ENCODE measurements around the gene SEH1L.
"Not testable (repeated sequence)": the region's sequence is repeated elsewhere in the genome, so short reads cannot be mapped to it uniquely, and the experiment has no call there.

The SEH1L gene

GRCh38 chr18:12947285-12948049 lies at the start of gene SEH1L:
Gene SEH1L (plus strand): TSS chr18:12948011. CDS start chr18:12948122, 111 bp downstream.
- peak; percentile 87 for DNase-seq

DNA sequence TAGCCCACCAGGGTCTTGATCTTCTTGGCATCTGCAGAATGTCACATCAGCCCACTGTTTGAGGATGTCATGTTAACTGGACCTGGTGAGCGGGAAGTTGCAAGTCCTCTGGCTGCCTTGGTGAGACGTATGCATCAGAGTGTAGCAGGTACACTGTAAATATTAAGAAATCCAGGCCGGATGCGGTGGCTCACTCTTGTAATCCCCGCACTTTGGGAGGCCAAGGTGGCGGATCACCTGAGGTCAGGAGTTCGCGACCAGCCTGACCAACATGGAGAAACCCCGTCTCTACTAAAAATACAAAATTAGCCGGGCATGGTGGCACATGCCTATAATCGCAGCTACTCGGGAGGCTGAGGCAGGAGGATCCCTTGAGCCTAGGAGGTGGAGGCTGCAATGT lies 46.6 kb upstream of the SEH1L start:
- not testable (repeated sequence) for DNase-seq

GRCh38 chr18:12904012-12904516 lies 43.7 kb upstream of the SEH1L start:
- no peak for DNase-seq

DNA sequence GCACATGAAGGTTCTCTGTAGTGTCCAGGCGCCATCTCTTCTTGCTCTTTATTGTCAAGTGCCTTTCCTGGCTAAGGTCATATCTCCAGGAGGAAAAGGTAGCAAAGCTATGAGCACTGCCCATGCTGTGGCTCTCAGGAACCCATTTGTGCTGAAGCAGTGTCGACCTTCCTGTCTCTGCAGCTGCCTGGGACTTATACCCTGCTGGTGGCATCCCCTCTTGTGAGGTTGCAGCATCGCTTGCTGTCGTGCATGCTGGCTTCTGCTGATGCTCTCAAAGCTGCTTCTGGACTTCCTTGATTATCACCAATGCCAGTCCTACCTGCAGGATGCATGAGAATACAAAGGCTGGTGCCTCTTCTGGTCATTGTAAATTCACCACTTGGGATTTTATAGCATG lies 41.7 kb upstream of the SEH1L start:
- DNase-seq: no peak

DNA sequence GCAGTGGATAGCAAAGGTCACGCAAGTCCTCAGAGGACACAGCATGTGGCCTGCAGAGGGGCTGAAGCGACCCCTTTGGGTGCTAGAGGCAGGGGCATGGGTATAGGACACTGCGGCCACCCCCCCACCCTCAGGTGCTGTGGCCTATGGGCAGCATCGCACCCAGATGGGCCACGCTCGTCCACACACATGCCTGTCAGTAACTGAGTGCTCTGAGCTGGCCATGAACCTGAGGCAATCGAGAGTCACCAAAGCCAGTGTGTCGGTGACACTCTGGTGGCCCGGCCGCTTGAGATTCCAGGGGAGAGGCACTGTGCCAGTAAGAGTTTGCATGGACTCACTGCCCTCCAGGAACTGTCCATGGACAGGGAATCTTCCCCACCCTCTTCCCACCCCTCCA lies 41.0 kb upstream of the SEH1L start:
- DNase-seq: no peak

- DNase-seq: no peak
Measured at GRCh38 chr18:12907258-12907925, 40.4 kb upstream of the SEH1L start.

DNA sequence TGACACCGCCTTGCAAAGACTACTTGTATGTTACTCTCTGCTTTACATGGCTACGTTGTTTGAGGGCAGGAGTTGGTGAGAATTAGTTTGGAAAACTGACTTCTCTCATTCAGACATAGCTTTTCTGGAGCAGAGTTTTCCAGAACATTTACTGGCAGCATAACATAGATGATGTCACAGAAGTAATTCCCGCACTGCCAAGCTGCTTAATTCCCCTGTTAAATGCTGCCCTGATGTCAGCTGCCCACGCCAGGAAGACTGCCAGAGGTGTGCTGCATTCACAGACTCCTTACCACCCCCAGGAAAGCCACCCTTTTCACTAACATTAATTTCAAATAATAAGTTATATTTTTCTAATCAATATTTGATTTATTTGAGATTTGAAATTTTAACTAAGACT lies 39.1 kb upstream of the SEH1L start:
- DNase-seq: no peak

DNA sequence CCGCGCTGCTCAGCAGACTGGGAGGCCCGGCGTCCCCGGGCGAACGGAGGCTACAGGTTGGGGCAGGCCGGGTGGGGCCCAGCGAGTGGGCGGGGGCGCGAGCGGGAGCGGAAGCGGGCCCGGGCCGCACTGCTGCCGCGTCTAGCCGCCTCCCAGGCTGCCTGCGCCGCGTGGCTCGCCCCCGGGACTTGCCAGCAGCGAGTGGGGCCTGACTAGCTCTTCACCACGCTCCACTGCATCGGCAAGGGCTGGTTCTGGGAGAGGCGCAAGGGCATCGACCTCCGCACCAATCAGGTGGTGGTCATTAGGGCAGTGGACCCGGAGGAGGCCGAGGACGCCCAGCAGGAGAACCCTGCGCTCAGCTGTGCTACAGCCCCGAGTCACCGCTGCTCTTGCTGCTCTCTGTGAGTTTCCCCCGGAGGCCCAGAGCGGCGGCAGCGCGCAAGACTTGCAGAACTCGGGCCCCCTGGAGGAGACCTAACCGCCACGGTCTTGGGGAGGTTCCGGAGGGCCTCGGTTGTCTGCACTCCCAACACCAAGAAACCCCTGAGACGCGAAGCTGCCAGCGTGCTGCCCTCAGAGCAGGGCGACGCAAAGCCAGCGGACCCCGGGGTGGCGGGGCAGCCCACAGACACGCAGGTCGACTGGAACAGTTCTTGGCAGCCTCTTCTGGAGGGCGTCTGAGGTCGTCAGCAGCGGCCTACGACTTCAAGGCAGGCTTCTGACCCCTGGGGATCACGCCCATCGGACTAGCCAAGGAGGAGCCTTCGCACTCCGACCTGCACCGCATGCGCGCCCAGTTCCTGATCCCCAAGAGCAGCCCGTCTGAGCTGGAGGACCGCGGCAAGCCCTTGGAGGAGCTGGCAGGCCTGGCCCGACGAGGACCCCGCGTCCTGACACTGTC lies 36.5 kb upstream of the SEH1L start:
- no peak for DNase-seq

DNA sequence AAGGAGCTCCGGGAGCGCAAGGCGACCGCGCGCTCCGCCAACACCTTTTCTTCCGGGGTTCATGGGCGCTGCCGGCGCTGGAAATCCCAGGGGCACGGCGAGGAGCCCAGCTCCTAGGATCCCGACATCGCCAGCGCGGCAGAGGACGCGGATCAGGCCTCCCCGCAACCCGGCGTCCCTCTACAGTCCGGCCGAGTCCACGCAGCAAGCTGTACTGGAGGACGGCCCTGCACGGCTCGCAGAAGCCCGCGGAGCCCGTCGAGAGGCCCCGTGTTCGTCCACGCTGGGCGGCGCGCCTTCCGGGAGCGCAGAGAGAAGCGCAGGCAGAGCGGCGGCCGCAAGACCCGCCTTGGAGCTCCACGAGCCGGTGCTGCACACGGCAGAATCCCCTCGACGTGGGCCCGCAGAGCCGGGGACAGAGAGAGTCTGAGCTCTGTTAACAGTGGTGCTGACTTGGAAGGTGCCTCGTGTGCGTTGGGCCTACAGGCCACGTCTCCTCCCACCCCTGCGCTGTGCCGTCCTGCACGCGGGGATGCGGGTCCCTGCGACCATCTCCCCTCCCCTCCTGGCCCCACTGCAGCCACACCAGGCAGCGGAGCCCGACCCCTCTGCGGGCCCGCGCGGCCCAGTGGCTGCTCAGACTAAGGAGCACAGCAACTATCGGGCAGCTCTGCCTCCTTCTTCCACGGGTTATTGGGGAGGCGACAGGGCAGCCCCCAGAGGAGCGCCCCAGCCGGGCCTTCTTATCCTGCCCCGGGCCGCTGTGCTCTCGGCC lies 35.7 kb upstream of the SEH1L start:
- DNase-seq: no peak

- DNase-seq: no peak
Measured at GRCh38 chr18:12921178-12921577, 26.6 kb upstream of the SEH1L start.

DNA sequence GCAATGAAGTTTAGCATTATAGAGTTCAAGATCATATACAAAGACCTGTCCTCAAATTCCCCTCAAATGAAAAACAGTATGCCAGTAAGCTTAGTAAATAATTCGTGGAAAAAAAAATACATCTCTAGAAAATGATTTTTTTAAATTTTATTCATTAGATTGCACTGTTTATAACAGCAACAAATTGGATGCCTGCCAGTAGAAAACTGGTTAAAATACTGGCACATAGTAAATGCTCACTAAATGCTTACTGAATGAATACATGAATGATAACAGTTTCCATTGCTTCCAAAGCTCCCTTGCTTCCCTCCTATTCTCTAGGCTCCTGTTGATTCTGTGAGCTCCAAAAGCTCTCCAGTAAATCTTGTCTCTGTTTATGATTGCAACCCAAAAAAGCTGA lies 25.5 kb upstream of the SEH1L start:
- no peak for DNase-seq

DNA sequence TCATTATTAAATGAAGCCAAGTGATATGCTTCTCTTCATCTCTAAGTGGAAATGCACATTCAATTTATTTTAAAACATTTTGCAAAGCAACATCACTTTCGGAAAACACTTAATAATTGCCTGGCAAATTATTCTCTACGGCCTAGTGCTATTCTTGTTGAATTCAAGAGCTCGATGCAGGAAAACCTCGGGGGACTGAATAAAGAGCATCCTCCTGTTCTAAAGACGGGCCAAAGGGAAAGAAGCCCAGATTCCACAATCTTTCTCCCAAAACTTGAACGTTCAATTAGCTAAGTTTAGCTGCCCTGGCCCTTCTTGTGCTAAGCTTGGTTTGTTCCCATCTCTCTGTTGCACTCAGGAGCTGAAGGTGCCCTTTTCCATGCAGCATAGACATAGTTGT lies 23.2 kb upstream of the SEH1L start:
- no peak for DNase-seq

GRCh38 chr18:12928206-12928605 lies 19.6 kb upstream of the SEH1L start:
- DNase-seq: no peak

DNA sequence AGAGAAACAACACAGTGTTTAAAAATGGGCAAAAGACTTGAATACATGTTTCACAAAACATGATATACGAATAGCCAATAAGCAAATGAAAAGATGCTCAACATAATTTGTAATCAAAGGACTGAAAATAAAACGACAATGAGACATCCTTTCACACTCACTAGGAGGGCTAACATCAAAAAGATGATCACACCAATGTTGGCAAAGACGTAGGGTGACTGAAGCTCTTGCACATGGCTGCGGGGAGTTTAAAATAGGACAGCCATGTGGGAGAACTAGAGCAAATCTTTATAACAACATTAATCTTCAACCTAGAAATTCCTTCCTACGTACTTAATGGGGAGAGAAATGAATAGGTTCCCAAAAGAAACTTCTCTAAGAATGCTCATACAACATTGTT lies 19.2 kb upstream of the SEH1L start:
- DNase-seq: no peak

DNA sequence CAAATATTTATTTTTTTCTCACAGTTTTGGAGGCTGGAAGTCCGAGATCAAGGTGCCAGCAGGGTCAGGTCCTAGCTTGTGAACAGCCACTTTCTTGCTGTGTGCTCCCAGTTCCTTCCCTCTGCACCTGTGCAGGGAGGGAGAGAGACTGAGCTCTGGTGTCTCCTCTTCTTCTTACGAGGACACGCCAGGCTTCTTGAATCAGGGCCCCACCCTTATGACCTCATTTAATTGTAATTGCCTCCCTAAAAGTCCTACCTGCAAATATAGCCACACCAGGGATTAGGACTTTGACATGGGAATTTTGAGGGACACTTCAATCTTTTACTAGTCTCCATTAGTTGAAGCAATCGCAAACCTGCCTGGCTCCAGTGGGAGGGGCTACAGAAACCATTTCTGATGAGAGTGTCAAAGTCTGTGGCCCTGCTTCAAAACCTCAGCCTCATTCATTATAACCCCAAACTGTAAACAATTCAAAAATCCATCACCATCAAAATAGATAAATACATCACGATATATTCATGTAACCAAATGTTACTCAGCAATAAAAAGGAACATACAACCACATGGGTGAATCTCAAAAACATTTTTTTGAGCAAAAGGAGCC lies 18.2 kb upstream of the SEH1L start:
- DNase-seq: no peak

GRCh38 chr18:12930376-12930775 lies 17.4 kb upstream of the SEH1L start:
- no peak for DNase-seq

DNA sequence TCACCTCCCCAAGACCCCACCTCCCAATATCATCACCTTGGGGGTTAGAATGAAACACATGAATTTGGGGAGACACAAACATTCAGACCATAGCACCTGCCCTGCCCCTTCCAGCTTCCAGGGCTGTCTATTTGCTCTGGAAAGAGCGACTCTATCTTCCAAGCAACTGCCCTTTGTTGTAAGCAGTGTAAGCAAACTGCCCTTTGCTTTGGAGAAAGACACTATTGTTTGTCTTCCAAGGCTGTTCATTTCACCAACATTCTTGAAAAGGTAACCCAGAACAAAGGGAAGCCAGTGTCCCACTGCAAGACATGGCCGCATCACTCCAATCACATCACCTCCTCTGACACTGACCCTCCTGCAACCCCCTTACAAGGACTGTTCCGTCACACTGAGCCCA lies 16.9 kb upstream of the SEH1L start:
- DNase-seq: no peak

- no peak for DNase-seq
Measured at GRCh38 chr18:12933327-12933726, 14.5 kb upstream of the SEH1L start.

- DNase-seq: peak; percentile 46
Measured at GRCh38 chr18:12934454-12935071, 13.2 kb upstream of the SEH1L start.

DNA sequence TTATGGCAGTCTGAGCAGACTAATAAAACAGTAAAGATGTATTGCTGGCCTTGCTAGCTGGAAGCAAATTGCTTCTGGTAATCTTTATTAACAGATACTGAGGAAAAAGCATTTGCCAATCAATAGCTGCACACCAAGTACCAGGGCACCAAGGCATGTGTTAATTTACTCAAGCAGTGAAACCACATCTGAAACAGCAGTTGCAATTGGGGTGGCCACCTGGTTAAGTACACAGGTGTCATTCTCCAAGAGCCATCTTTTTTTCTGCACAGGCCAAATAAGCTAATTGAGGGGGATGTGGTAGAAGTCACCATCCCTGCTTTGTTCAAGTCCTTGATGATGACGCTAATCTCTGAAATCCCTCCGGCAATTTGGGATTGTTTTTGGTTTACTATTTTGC lies 8.6 kb upstream of the SEH1L start:
- no peak for DNase-seq

GRCh38 chr18:12943215-12943614 lies 4.6 kb upstream of the SEH1L start:
- no peak for DNase-seq

DNA sequence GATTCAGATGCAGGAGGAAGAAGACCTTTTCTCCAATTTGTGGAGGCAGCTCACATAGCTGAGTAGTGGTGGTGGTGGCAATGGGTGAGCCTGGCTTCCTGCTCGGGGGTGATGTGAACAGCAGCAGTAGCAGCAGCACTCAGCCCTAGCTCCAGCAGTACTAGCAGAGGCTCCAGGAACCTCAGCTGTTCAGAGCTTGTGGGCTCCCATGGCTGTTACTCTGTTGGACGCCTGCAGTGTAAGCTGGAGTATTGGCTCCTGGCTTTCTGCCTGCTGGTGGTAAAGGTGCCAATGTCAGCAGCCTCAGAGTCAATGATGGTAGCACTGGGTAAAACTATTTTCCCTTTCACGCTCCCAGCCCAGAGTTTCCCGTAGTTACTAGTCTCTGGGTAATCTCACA lies 3.1 kb upstream of the SEH1L start:
- peak; percentile 48 for DNase-seq

Data from NCI-H1092 treated with DMSO at 0.1 percent for 48 hours (cell line).